ENCODE results near the gene SLC9A7. TPM values are rescaled to one million over a fixed set of nuclear protein-coding genes. Genes with fewer than 3 reads are reported as not detected.

Gene SLC9A7
- total and polyA plus RNA-seq, 2 experiments from 2014 or later = 14.1 to 52.9 TPM

DNA sequence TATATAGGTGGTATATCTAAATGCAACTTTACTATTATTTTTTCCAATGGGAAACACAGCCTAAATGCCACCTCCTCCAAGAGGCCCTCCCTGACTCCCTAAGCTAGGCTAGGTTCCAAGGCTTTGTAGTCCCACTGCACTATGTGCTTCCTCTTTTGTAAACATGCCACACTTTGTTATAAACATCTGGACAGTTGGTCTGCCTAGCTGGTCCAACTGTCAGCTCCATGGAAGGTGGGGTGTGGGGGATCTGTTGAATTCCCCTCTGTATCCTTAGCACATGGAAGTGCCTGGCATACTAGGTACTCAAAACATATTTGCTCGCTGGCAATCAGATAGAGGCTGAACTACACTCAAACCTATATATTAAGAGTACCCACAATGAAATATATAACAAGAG is 63.4 kb downstream of the SLC9A7 start:
- Histone ChIP-seq H3K36me3 (ENCODE audit: low read depth) (no peaks in the 10 kb centered on the region), H3K4me2 (ENCODE audit: unreplicated experiment) (no peak overlapping the region), H3K4me1 (ENCODE audit: insufficient read depth) (peaks cover 8% of the 10 kb centered on the region; the same call in 1 of the 2 replicates), H3K9ac (no peak overlapping the region), H4K20me1 (ENCODE audit: insufficient read depth) (no peaks in the 10 kb centered on the region; the same call in 1 of the 2 replicates), H3K79me2 (ENCODE audit: insufficient read depth) (peaks cover 86% of the 10 kb centered on the region), H3K4me3 (no peak overlapping the region), H3F3A (ENCODE audit: insufficient read depth) (no peaks in the 10 kb centered on the region), H2AFZ (no peak overlapping the region), H3K27ac (no peak overlapping the region), H3K9me2 (ENCODE audit: insufficient read depth) (no peaks in the 10 kb centered on the region), H3K9me3 (ENCODE audit: low read depth) (no peaks in the 10 kb centered on the region), H3K27me3 (replicated peaks; ENCODE audit: insufficient read depth) (no peaks in the 10 kb centered on the region)
- DNase-seq = no peak
- TF ChIP-seq EZH2 (IDR thresholded peaks at IDR 0.05; ENCODE audit: insufficient read depth, poor library complexity, severe bottlenecking) (no peak), EZH2phosphoT487 (IDR thresholded peaks at IDR 0.05; ENCODE audit: insufficient read depth, low read depth) (no peak)
- 100% methylated on average over 1 of the region's 1 CpG for WGBS, 2 experiments (ENCODE audit: low coverage in 1 of 2, low lambda C conversion rate in 2 of 2, missing lambda C conversion rate in 2 of 2)
- in situ Hi-C loops (cut with MboI) = no loop called here

DNA sequence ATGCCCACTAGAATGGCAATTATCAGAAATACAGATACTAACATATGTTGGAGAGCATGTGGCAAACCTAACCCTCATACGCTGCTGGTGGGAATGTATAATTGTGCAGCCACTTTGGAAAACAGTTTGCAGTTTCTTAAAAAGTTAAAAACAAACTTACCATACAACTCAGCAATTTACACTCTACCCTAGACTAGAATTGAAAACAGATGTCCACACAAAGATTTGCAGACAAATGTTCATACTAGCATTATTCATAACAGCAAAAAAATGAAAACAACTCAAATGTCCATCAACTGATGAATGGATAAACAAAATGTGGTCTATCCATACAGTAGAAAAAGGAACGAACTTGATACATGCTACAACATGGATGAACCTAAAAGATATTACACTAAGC is 64.4 kb downstream of the SLC9A7 start:
- no peak overlapping the region for H3K9ac ChIP-seq
- H3K27me3 ChIP-seq (replicated peaks; ENCODE audit: insufficient read depth) = no peaks in the 10 kb centered on the region
- no peak for TF ChIP-seq EZH2 (IDR thresholded peaks at IDR 0.05; ENCODE audit: insufficient read depth, poor library complexity, severe bottlenecking)
- no peak for TF ChIP-seq EZH2phosphoT487 (IDR thresholded peaks at IDR 0.05; ENCODE audit: insufficient read depth, low read depth)
- in situ Hi-C loops (cut with MboI) = no loop called here
- H3K36me3 ChIP-seq (ENCODE audit: low read depth) = no peaks in the 10 kb centered on the region
- WGBS, 2 experiments (ENCODE audit: low coverage in 1 of 2, low lambda C conversion rate in 2 of 2, missing lambda C conversion rate in 2 of 2) = 97 to 100% methylated on average over 2 of the region's 2 CpGs
- no peaks in the 10 kb centered on the region; the same call in 1 of the 2 replicates for H4K20me1 ChIP-seq (ENCODE audit: insufficient read depth)
- no peak overlapping the region for H2AFZ ChIP-seq
- peaks cover 86% of the 10 kb centered on the region for H3K79me2 ChIP-seq (ENCODE audit: insufficient read depth)
- DNase-seq = no peak
- H3K9me2 ChIP-seq (ENCODE audit: insufficient read depth) = no peaks in the 10 kb centered on the region
- peaks cover 8% of the 10 kb centered on the region; the same call in 1 of the 2 replicates for H3K4me1 ChIP-seq (ENCODE audit: insufficient read depth)
- H3K27ac ChIP-seq = no peak overlapping the region
- H3K4me3 ChIP-seq = no peak overlapping the region
- H3K4me2 ChIP-seq (ENCODE audit: unreplicated experiment) = no peak overlapping the region
- H3F3A ChIP-seq (ENCODE audit: insufficient read depth) = no peaks in the 10 kb centered on the region
- no peaks in the 10 kb centered on the region for H3K9me3 ChIP-seq (ENCODE audit: low read depth)

- Histone ChIP-seq H3K79me2 (ENCODE audit: insufficient read depth) (peaks cover 86% of the 10 kb centered on the region), H2AFZ (no peak overlapping the region), H4K20me1 (ENCODE audit: insufficient read depth) (no peaks in the 10 kb centered on the region; the same call in 1 of the 2 replicates), H3K9ac (no peak overlapping the region), H3K36me3 (ENCODE audit: low read depth) (no peaks in the 10 kb centered on the region), H3F3A (ENCODE audit: insufficient read depth) (no peaks in the 10 kb centered on the region), H3K4me2 (ENCODE audit: unreplicated experiment) (no peak overlapping the region), H3K27me3 (replicated peaks; ENCODE audit: insufficient read depth) (no peaks in the 10 kb centered on the region), H3K4me3 (no peak overlapping the region), H3K9me3 (ENCODE audit: low read depth) (no peaks in the 10 kb centered on the region), H3K4me1 (ENCODE audit: insufficient read depth) (peaks cover 8% of the 10 kb centered on the region; the same call in 1 of the 2 replicates), H3K27ac (no peak overlapping the region), H3K9me2 (ENCODE audit: insufficient read depth) (no peaks in the 10 kb centered on the region)
- 98 to 100% methylated on average over 2 of the region's 2 CpGs for WGBS, 2 experiments (ENCODE audit: low coverage in 1 of 2, low lambda C conversion rate in 2 of 2, missing lambda C conversion rate in 2 of 2)
- in situ Hi-C loops (cut with MboI) = no loop called here
- TF ChIP-seq EZH2 (IDR thresholded peaks at IDR 0.05; ENCODE audit: insufficient read depth, poor library complexity, severe bottlenecking) (no peak), EZH2phosphoT487 (IDR thresholded peaks at IDR 0.05; ENCODE audit: insufficient read depth, low read depth) (no peak)
- no peak for DNase-seq
Measured at GRCh38 chrX:46693149-46693548, 65.8 kb downstream of the SLC9A7 start.

- H3K4me3 ChIP-seq = no peak overlapping the region
- DNase-seq = no peak
- H3K9ac ChIP-seq = no peak overlapping the region
- H3K9me3 ChIP-seq (ENCODE audit: low read depth) = no peaks in the 10 kb centered on the region
- H3F3A ChIP-seq (ENCODE audit: insufficient read depth) = no peaks in the 10 kb centered on the region
- 90 to 97% methylated on average over 2 of the region's 2 CpGs for WGBS, 2 experiments (ENCODE audit: low coverage in 1 of 2, low lambda C conversion rate in 2 of 2, missing lambda C conversion rate in 2 of 2)
- H4K20me1 ChIP-seq (ENCODE audit: insufficient read depth) = no peaks in the 10 kb centered on the region; the same call in 1 of the 2 replicates
- TF ChIP-seq EZH2 (IDR thresholded peaks at IDR 0.05; ENCODE audit: insufficient read depth, poor library complexity, severe bottlenecking) (no peak), EZH2phosphoT487 (IDR thresholded peaks at IDR 0.05; ENCODE audit: insufficient read depth, low read depth) (no peak)
- H3K4me2 ChIP-seq (ENCODE audit: unreplicated experiment) = no peak overlapping the region
- H3K9me2 ChIP-seq (ENCODE audit: insufficient read depth) = no peaks in the 10 kb centered on the region
- in situ Hi-C loops (cut with MboI) = no loop called here
- H3K27ac ChIP-seq = no peak overlapping the region
- peaks cover 95% of the 10 kb centered on the region for H3K79me2 ChIP-seq (ENCODE audit: insufficient read depth)
- H3K27me3 ChIP-seq (replicated peaks; ENCODE audit: insufficient read depth) = no peaks in the 10 kb centered on the region
- no peaks in the 10 kb centered on the region for H3K36me3 ChIP-seq (ENCODE audit: low read depth)
- peaks cover 17% of the 10 kb centered on the region for H3K4me1 ChIP-seq (ENCODE audit: insufficient read depth)
- no peak overlapping the region for H2AFZ ChIP-seq
Measured at GRCh38 chrX:46690818-46691217, 68.1 kb downstream of the SLC9A7 start.
